ENCODE results near the gene ZCCHC4.

ZCCHC4 gene

DNA sequence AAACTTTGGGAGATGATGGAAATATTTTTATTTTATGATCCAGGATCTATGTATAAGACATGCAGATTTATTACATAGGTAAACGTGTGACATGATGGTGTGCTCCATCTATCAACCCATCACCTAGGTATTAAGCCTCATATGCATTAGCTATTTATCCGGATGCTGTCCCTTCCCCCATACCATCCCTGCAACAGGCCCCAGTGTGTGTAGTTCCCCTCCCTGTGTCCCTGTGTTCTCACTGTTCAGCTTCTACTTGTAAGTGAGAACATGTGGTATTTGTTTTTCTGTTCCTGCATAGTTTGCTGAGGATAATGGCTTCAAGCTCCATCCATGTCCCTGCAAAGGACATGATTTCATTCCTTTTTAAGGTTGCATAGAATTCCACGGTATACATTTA is 28.1 kb upstream of the ZCCHC4 start:
- TF ChIP-seq FOXP2 (optimal IDR thresholded peaks at IDR 0.05; ENCODE audit: borderline replicate concordance, extremely low read depth, extremely low read length, insufficient read depth) (no peak), SIN3A (IDR thresholded peaks at IDR 0.05; ENCODE audit: borderline replicate concordance, insufficient read depth, low read length) (no peak), TAF1 (IDR thresholded peaks at IDR 0.05; ENCODE audit: borderline replicate concordance, insufficient read depth, low read length) (no peak)

DNA sequence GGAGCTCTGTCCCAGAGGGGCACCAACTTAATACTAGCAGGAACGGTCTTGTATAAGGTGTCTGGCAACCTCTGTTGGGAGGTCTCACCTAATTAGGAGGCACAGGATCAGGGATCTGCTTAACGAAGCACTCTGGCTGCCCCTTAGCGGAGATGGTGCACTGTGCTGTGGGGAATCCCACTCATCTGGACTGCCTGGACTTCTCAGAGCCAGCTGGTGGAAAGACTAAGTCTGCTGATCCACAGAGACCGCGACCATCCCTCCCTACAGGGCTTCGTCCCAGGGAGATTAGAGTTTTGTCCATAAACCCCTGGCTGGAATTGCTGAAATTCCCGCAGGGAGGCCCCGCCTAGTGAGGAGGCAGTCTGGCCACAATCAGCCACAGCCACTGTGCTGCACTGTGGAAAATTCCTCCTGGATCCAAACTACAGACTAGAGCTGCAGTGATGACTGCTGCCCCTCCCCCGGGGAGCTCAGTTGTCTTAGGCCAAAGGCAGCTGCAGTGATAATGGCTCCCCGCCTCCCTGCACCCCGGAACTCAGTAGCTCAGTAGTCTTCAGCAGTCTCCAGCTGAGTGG is 22.0 kb upstream of the ZCCHC4 start:
- TF ChIP-seq POLR2AphosphoS5 (IDR thresholded peaks at IDR 0.05; ENCODE audit: low read depth, low read length) (no peak), FOXP2 (optimal IDR thresholded peaks at IDR 0.05; ENCODE audit: borderline replicate concordance, extremely low read depth, extremely low read length, insufficient read depth) (no peak), SIN3A (IDR thresholded peaks at IDR 0.05; ENCODE audit: borderline replicate concordance, insufficient read depth, low read length) (no peak)

DNA sequence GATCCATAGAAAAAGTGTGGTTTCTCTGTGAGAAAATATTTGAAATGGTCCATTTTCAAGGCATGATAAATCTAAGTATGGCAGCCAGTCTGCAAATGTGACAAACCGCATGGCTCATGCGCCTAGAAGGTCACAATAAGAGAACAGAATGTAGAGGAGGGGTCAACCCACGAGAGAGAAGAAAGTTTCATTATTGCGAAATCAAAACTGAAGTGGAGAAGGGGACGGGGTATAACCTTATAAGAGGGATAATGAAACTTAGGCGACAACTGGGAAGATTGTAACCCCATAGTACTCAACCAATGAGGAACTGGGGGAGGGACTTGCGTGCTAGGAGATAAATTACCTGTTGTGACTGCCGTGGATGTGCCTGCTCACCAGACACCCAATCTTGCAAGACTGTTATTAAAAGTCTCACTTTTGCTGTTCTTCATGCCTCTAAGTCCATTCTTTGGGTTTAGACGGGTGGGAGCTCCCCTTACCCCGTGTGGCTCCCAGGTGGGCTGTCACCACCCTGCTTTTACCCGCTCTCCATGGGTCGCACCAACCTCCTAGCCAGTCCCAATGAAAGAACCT is 21.3 kb upstream of the ZCCHC4 start:
- TF ChIP-seq POLR2AphosphoS5 (IDR thresholded peaks at IDR 0.05; ENCODE audit: low read depth, low read length) (no peak), TAF1 (IDR thresholded peaks at IDR 0.05; ENCODE audit: borderline replicate concordance, insufficient read depth, low read length) (no peak), SIN3A (IDR thresholded peaks at IDR 0.05; ENCODE audit: borderline replicate concordance, insufficient read depth, low read length) (no peak), FOXP2 (optimal IDR thresholded peaks at IDR 0.05; ENCODE audit: borderline replicate concordance, extremely low read depth, extremely low read length, insufficient read depth) (no peak)
- TF ChIP-seq, protein P1, sequence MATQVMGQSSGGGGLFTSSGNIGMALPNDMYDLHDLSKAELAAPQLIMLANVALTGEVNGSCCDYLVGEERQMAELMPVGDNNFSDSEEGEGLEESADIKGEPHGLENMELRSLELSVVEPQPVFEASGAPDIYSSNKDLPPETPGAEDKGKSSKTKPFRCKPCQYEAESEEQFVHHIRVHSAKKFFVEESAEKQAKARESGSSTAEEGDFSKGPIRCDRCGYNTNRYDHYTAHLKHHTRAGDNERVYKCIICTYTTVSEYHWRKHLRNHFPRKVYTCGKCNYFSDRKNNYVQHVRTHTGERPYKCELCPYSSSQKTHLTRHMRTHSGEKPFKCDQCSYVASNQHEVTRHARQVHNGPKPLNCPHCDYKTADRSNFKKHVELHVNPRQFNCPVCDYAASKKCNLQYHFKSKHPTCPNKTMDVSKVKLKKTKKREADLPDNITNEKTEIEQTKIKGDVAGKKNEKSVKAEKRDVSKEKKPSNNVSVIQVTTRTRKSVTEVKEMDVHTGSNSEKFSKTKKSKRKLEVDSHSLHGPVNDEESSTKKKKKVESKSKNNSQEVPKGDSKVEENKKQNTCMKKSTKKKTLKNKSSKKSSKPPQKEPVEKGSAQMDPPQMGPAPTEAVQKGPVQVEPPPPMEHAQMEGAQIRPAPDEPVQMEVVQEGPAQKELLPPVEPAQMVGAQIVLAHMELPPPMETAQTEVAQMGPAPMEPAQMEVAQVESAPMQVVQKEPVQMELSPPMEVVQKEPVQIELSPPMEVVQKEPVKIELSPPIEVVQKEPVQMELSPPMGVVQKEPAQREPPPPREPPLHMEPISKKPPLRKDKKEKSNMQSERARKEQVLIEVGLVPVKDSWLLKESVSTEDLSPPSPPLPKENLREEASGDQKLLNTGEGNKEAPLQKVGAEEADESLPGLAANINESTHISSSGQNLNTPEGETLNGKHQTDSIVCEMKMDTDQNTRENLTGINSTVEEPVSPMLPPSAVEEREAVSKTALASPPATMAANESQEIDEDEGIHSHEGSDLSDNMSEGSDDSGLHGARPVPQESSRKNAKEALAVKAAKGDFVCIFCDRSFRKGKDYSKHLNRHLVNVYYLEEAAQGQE (IDR thresholded peaks at IDR 0.05; ENCODE audit: insufficient read depth in 1 of 2, low read depth in 2 of 2, low read length in 2 of 2): no peak

DNA sequence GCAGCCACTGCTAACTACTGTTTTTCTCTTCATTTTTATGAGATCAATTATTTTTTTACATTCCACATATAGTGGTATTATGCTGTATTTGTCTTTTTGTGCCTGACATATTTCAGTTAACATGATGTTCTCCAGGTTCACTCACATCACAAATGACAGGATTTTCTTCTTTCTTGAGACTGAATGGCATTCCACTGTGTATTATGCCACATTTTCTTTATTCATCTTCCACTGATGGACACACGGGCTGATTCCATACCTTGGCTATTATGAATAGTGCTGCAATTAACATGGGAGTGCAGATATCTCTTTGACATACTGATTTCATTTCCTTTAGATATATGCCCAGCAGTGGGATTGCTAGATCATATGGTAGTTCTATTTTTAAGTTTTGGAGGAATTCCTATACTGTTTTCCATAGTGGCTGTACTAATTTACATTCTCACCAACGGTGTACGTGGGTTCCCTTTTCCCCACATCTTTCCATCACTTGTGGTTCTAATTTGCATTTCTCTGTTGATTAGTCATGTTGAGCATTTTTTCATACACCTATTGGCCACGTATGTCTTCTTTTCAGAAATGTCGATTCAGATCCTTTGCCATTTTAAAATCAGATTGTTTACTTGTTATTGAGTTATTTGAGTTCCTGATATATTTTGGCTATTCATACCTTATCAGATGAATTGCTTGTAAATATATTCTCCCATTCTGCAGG is 14.9 kb upstream of the ZCCHC4 start:
- TF ChIP-seq POLR2AphosphoS5 (IDR thresholded peaks at IDR 0.05; ENCODE audit: low read depth, low read length) (no peak), FOXP2 (optimal IDR thresholded peaks at IDR 0.05; ENCODE audit: borderline replicate concordance, extremely low read depth, extremely low read length, insufficient read depth) (no peak), TAF1 (IDR thresholded peaks at IDR 0.05; ENCODE audit: borderline replicate concordance, insufficient read depth, low read length) (no peak), SIN3A (IDR thresholded peaks at IDR 0.05; ENCODE audit: borderline replicate concordance, insufficient read depth, low read length) (no peak)
- TF ChIP-seq, protein P1 (IDR thresholded peaks at IDR 0.05; ENCODE audit: insufficient read depth in 1 of 2, low read depth in 2 of 2, low read length in 2 of 2): no peak

DNA sequence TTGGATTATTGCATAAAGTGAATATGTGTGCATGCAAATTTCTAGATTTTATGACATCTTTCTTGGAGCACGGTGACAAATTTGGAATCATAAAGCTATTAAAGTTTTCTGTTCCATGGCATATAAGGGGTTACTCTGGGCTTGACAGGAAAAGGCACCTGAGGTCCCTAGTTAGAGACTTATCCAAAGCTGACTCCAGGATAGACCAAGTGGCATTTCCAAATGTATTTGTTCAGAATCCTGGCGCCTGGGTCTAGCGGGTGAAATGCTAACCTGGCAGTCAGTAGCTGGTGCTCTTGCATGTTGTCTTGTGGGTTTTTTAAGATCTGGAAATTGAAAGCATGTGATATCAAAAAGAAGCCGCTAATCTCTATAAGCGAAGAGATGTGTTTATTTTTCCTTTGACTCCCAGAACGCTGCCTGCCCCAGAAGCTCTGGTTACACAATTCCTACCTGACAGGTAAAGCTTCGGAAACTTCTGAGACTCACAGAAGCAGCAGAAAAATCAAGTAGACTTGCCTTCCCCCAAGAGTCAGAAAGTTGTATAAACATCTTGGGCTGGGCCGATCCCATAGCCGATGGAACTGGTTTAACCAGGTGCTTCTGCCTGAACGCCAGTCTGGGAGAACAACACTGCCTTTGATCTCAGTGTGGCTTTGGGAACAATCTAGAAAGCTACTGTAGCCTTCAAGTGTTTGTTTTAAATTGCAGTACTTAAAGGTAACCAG is 12.9 kb upstream of the ZCCHC4 start:
- TF ChIP-seq FOXP2 (optimal IDR thresholded peaks at IDR 0.05; ENCODE audit: borderline replicate concordance, extremely low read depth, extremely low read length, insufficient read depth) (no peak), TAF1 (IDR thresholded peaks at IDR 0.05; ENCODE audit: borderline replicate concordance, insufficient read depth, low read length) (no peak), SIN3A (IDR thresholded peaks at IDR 0.05; ENCODE audit: borderline replicate concordance, insufficient read depth, low read length) (no peak), POLR2AphosphoS5 (IDR thresholded peaks at IDR 0.05; ENCODE audit: low read depth, low read length) (no peak)
- TF ChIP-seq, protein P1 (IDR thresholded peaks at IDR 0.05; ENCODE audit: insufficient read depth in 1 of 2, low read depth in 2 of 2, low read length in 2 of 2): no peak
